ENCODE results near the gene AFMID.

Gene AFMID

DNA sequence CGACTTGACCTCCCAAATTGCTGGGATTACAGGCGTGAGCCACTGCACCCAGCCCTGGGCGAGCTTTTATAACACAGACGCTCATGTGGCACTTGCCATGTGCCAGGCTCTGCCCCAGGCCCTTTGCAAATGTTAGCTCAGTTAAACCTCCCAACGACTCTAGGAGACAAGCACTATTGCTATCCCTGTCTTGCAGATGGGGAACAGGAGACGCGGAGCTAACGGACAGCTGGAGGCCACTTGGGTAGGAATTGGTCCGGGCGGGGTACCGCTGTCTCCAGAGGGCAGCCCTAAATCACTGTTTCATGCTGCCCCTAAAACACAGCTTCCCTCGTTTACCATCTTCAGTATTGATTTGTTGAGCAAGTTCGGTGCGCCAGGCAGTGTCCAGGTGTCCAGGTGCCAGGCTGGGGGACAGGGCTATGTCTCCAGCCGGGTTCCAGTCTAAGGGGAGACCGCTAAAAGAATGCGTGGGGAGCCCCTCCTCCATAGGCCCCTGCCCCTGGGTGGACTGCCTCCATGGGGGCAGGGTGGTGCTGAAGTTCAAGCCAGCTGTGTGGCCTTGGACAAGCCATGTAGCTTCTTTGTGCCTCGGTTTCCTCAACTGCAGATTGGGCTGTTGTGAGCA is 68.0 kb downstream of the AFMID start:
- no peak for DNase-seq (ENCODE audit: low read depth, low spot score)

DNA sequence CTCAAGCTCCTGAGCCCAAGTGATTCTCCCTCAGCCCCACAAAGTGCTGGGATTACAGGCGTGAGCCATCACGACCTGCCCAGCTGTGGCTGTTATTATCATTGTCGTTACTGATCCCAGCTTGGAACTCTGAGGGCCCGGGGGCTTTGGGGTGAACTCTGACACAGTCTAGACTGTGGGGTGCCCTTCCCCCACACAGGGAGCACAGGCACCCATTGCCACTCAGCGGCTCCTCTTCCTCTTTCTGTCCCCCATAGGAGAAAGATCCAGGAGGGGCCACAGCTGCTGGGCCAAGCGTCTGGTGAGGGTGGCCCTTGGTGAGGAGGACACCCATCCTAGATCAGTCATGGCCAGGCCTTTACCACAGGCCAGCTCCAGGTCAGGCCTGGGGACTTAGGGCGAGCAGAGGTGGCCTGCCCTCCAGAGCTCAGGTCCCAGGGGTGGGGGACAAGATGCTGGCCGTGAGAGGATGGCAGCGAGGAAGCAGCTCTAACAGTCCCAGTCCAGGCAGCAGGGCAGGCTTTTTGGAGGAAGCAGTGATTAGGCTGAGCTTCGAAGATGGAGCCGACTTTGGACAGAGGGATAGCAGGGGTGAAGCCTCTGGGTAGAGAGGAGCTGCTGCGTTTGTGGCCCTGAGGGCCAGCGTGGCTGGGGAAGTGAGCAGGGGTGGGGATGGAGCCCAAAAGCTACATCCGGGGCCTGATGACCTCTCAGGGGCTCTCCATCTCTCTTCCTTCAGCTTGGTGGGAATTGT is 69.0 kb downstream of the AFMID start:
- no peak for DNase-seq (ENCODE audit: low read depth, low spot score)

DNA sequence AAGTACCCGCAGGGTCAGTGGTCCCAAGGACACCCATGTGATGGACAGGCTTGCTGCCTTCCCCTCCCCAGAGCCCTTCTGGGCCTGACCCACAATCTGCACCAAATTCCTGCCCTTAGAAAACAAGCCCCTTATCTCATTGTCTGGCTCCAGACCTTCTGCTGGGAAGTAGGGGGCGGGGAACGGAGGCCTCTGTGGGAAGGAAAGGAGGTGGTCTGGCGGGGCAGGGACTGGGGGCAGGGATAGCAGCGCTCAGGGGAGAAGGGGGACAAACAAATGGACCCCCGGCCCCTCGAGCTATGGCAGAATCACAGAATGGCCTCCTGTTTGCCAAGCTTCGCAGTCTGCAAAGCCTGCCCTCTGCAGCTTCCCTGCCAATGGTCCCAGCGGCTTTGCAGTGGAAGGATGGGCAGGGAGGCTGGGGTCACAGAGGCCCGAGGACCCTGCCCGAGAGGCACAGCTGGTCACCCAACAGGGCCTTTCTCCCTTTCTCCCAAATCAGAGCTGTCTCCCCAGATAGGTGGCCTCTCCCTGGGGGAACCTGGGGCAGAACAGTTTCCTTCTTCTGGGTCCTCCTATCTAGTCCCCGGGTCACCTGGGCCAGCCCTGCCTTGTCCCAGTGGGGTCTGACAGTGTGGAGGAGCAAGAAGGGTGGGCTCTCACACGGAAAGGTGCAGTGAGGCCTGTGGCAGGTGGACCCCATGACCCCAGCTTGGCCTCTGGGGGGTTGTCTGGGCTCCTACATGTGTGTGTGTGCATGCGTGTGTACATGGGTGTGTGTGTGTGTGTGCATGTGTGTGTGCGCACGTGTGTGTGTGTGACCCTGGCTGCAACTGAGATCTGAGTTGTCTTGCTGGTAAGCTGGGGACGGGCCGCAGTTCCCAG is 69.8 kb downstream of the AFMID start:
- no peak for DNase-seq (ENCODE audit: low read depth, low spot score)
